NCI-H1092 treated with DMSO at 0.1 percent for 48 hours (cell line): ENCODE data around the gene NRXN3.

Source experiments
- DNase-seq: peaks from one replicate; lab custom pipeline; 2025; lab: John Stamatoyannopoulos, UW

NRXN3 gene

GRCh38 chr14:79631276-79631675 lies 1461.1 kb downstream of the NRXN3 start:
- DNase-seq: no peak

- no peak for DNase-seq
Measured at GRCh38 chr14:79638672-79639266, 1468.6 kb downstream of the NRXN3 start.

- DNase-seq: no peak
Measured at GRCh38 chr14:79639613-79640012, 1469.4 kb downstream of the NRXN3 start.

GRCh38 chr14:79641371-79641770 lies 1471.2 kb downstream of the NRXN3 start:
- no peak for DNase-seq

- no peak for DNase-seq
Measured at GRCh38 chr14:79643132-79643531, 1473.0 kb downstream of the NRXN3 start.

GRCh38 chr14:79645753-79646362 lies 1475.7 kb downstream of the NRXN3 start:
- DNase-seq: no peak

- DNase-seq: no peak
Measured at GRCh38 chr14:79649856-79650255, 1479.7 kb downstream of the NRXN3 start.

- no peak for DNase-seq
Measured at GRCh38 chr14:79652513-79653307, 1482.5 kb downstream of the NRXN3 start.

GRCh38 chr14:79656056-79656455 lies 1485.9 kb downstream of the NRXN3 start:
- no peak for DNase-seq

- no peak for DNase-seq
Measured at GRCh38 chr14:79656496-79656895, 1486.3 kb downstream of the NRXN3 start.

- no peak for DNase-seq
Measured at GRCh38 chr14:79658221-79658620, 1488.0 kb downstream of the NRXN3 start.

GRCh38 chr14:79658769-79659168 lies 1488.6 kb downstream of the NRXN3 start:
- no peak for DNase-seq

- DNase-seq: peak; percentile 23
Measured at GRCh38 chr14:79660053-79660939, 1490.1 kb downstream of the NRXN3 start.

GRCh38 chr14:79661752-79662151 lies 1491.6 kb downstream of the NRXN3 start:
- DNase-seq: no peak

- DNase-seq: no peak
Measured at GRCh38 chr14:79663453-79663852, 1493.3 kb downstream of the NRXN3 start.

- no peak for DNase-seq
Measured at GRCh38 chr14:79665556-79665955, 1495.4 kb downstream of the NRXN3 start.

- DNase-seq: peak; percentile 67
Measured at GRCh38 chr14:79668951-79669350, 1498.8 kb downstream of the NRXN3 start.

GRCh38 chr14:79670811-79671210 lies 1500.6 kb downstream of the NRXN3 start:
- no peak for DNase-seq

- DNase-seq: no peak
Measured at GRCh38 chr14:79680087-79680486, 1509.9 kb downstream of the NRXN3 start.

- DNase-seq: no peak
Measured at GRCh38 chr14:79686196-79686595, 1516.0 kb downstream of the NRXN3 start.

GRCh38 chr14:79690960-79691359 lies 1520.8 kb downstream of the NRXN3 start:
- no peak for DNase-seq

GRCh38 chr14:79693935-79694334 lies 1523.8 kb downstream of the NRXN3 start:
- DNase-seq: no peak
